Stimulated activated CD8-positive, alpha-beta memory T cell treated with anti-CD3 and anti-CD28 coated beads, Interleukin-15, amount 100 ng/mL, for 1 hour (primary cell): Measurements from ENCODE around the gene TMEM170B.
A peak's percentile ranks its signal among the peaks of the same experiment; 100 is the strongest.
"Not testable (repeated sequence)": the region's sequence is repeated elsewhere in the genome, so short reads cannot be mapped to it uniquely, and the experiment has no call there.

Experiments
- DNase-seq: peaks from one replicate; pipeline ENCODE4 v3.0.0-alpha.2; 2020; ENCODE audit warnings: low read depth

TMEM170B gene

GRCh38 chr6:11528996-11529395 is 8.6 kb upstream of the TMEM170B start:
- no peak for DNase-seq

GRCh38 chr6:11532097-11532496 is 5.5 kb upstream of the TMEM170B start:
- no peak for DNase-seq

- DNase-seq: no peak
These were observed 3.0 kb upstream of the TMEM170B start for GRCh38 chr6:11534561-11534960.

- DNase-seq: no peak
These were observed 1.7 kb upstream of the TMEM170B start for GRCh38 chr6:11535801-11536230.

GRCh38 chr6:11536795-11537194 is 754 bp upstream of the TMEM170B start:
- no peak for DNase-seq

GRCh38 chr6:11538052-11538818 is 686 bp downstream of the TMEM170B start:
- no peak for DNase-seq

GRCh38 chr6:11538819-11539468 is 1.4 kb downstream of the TMEM170B start:
- no peak for DNase-seq

GRCh38 chr6:11542863-11543262 is 5.3 kb downstream of the TMEM170B start:
- no peak for DNase-seq

GRCh38 chr6:11543919-11544518 is 6.5 kb downstream of the TMEM170B start:
- no peak for DNase-seq

- DNase-seq: not testable (repeated sequence)
These were observed 10.3 kb downstream of the TMEM170B start for GRCh38 chr6:11547846-11548245.

- not testable (repeated sequence) for DNase-seq
These were observed 11.0 kb downstream of the TMEM170B start for GRCh38 chr6:11548578-11548977.

GRCh38 chr6:11551053-11551452 is 13.5 kb downstream of the TMEM170B start:
- DNase-seq: no peak

- DNase-seq: no peak
These were observed 14.9 kb downstream of the TMEM170B start for GRCh38 chr6:11552442-11552841.

GRCh38 chr6:11553824-11554223 is 16.3 kb downstream of the TMEM170B start:
- no peak for DNase-seq

- no peak for DNase-seq
These were observed 18.8 kb downstream of the TMEM170B start for GRCh38 chr6:11556309-11556708.

GRCh38 chr6:11563793-11564192 is 26.2 kb downstream of the TMEM170B start:
- DNase-seq: no peak

- DNase-seq: no peak
These were observed 29.1 kb downstream of the TMEM170B start for GRCh38 chr6:11566609-11567008.

GRCh38 chr6:11571073-11571472 is 33.5 kb downstream of the TMEM170B start:
- no peak for DNase-seq

- DNase-seq: peak; percentile 14
These were observed 38.0 kb downstream of the TMEM170B start for GRCh38 chr6:11575408-11576033.

GRCh38 chr6:11580686-11581405 is 43.3 kb downstream of the TMEM170B start:
- no peak for DNase-seq

GRCh38 chr6:11584244-11584643 is 46.7 kb downstream of the TMEM170B start:
- no peak for DNase-seq

GRCh38 chr6:11585426-11586016 is 48.0 kb downstream of the TMEM170B start:
- DNase-seq: no peak
